ENCODE measurements around the gene PTPRK. TPM values are rescaled to one million over a fixed set of nuclear protein-coding genes. Genes with fewer than 3 reads are reported as not detected.
"Not testable (repeated sequence)": the region's sequence is repeated elsewhere in the genome, so short reads cannot be mapped to it uniquely, and the experiment has no call there.

The PTPRK gene
- total RNA-seq, 4 donors from 2014 or later = 10.3 to 36.0 (median 20.5) TPM

- H3K4me3 ChIP-seq = peak overlapping the region; percentile 31 to 62 (median 47)
- H3K4me1 ChIP-seq = peaks cover 0 to 30% (median 15%) of the 10 kb centered on the region in 3 donors
- WGBS, 2 donors = 17 to 22% methylated on average over 3 of the region's 3 CpGs
- no peak for DNase-seq
- TF ChIP-seq POLR2A (IDR thresholded peaks at IDR 0.05) (no peak), CTCF (IDR thresholded peaks at IDR 0.05) (no peak)
- intact Hi-C loops (cut with DNase I) = no loop called here
- peak overlapping the region; percentile 69 to 86 (median 84) for H3K27ac ChIP-seq
- H3K9me3 ChIP-seq = no peaks in the 10 kb centered on the region
- H3K27me3 ChIP-seq = no peaks in the 10 kb centered on the region
- no peaks in the 10 kb centered on the region for H3K36me3 ChIP-seq
These were observed 29.3 kb downstream of the PTPRK start for GRCh38 chr6:128491100-128491581.

GRCh38 chr6:128487746-128488145, 32.7 kb downstream of the PTPRK start:
- no peak overlapping the region for H3K27ac ChIP-seq
- TF ChIP-seq CTCF (IDR thresholded peaks at IDR 0.05) = no peak
- no peak for TF ChIP-seq POLR2A (IDR thresholded peaks at IDR 0.05)
- H3K4me3 ChIP-seq = no peak overlapping the region
- H3K9me3 ChIP-seq = no peaks in the 10 kb centered on the region
- peaks cover 0 to 27% (median 14%) of the 10 kb centered on the region in 3 donors for H3K4me1 ChIP-seq
- no peaks in the 10 kb centered on the region for H3K27me3 ChIP-seq
- 68 to 81% methylated on average over 3 of the region's 3 CpGs for WGBS, 2 donors
- no peaks in the 10 kb centered on the region for H3K36me3 ChIP-seq
- intact Hi-C loops (cut with DNase I) = no loop called here
- no peak for DNase-seq

GRCh38 chr6:128487055-128487454, 33.3 kb downstream of the PTPRK start:
- H3K4me1 ChIP-seq = peaks cover 0 to 20% (median 7%) of the 10 kb centered on the region in 3 donors
- WGBS, 2 donors = 88 to 97% methylated on average over 2 of the region's 2 CpGs
- H3K36me3 ChIP-seq = no peaks in the 10 kb centered on the region
- intact Hi-C loops (cut with DNase I) = no loop called here
- TF ChIP-seq CTCF (IDR thresholded peaks at IDR 0.05) = peak in 1 of 6 experiments; percentile 29
- TF ChIP-seq POLR2A (IDR thresholded peaks at IDR 0.05) = no peak
- H3K9me3 ChIP-seq = no peaks in the 10 kb centered on the region
- DNase-seq = no peak
- H3K4me3 ChIP-seq = no peak overlapping the region
- no peak overlapping the region for H3K27ac ChIP-seq
- H3K27me3 ChIP-seq = no peaks in the 10 kb centered on the region

- H3K4me3 ChIP-seq; DNase-seq; H3K27me3 ChIP-seq; H3K27ac ChIP-seq; H3K36me3 ChIP-seq; H3K9me3 ChIP-seq; intact Hi-C loops (cut with DNase I): not testable (repeated sequence)
- WGBS, 2 donors = 78 to 100% methylated on average over 1 of the region's 1 CpG
- H3K4me1 ChIP-seq = peaks cover 0 to 16% (median 7%) of the 10 kb centered on the region in 3 donors
These were observed 33.8 kb downstream of the PTPRK start for GRCh38 chr6:128486580-128486979.

GRCh38 chr6:128483472-128484135, 36.8 kb downstream of the PTPRK start:
- Histone ChIP-seq H3K4me1 (peaks cover 0 to 14% (median 3%) of the 10 kb centered on the region in 3 donors), H3K9me3 (no peaks in the 10 kb centered on the region), H3K27me3 (no peaks in the 10 kb centered on the region), H3K4me3 (no peak overlapping the region), H3K36me3 (no peaks in the 10 kb centered on the region), H3K27ac (peak overlapping the region in 1 of 4 donors; percentile 4)
- WGBS, 2 donors = 57 to 68% methylated on average over 5 of the region's 5 CpGs
- DNase-seq = no peak
- intact Hi-C loops (cut with DNase I) = no loop called here
- TF ChIP-seq POLR2A (IDR thresholded peaks at IDR 0.05) (no peak), CTCF (IDR thresholded peaks at IDR 0.05) (no peak)
